Inferior parietal cortex (tissue), 1 donor: ENCODE results near the gene EMP2.
"Not testable (repeated sequence)": the region's sequence is repeated elsewhere in the genome, so short reads cannot be mapped to it uniquely, and the experiment has no call there.

ENCODE experiments used
- DNase-seq: peaks from one replicate; pipeline ENCODE4 v3.0.0-alpha.2; 2016; ENCODE audit errors: extremely low spot score

EMP2 gene

GRCh38 chr16:10552281-10552680 lies 28.1 kb downstream of the EMP2 start:
- no peak for DNase-seq

- no peak for DNase-seq
Observed at GRCh38 chr16:10551881-10552280, 28.5 kb downstream of the EMP2 start.

- no peak for DNase-seq
Observed at GRCh38 chr16:10548404-10548803, 32.0 kb downstream of the EMP2 start.

- no peak for DNase-seq
Observed at GRCh38 chr16:10547708-10548107, 32.7 kb downstream of the EMP2 start.

- DNase-seq, result no peak
Observed at GRCh38 chr16:10543231-10543977, 37.0 kb downstream of the EMP2 start.

GRCh38 chr16:10541366-10541765 lies 39.0 kb downstream of the EMP2 start:
- DNase-seq, result no peak

- DNase-seq, result no peak
Observed at GRCh38 chr16:10539793-10540192, 40.6 kb downstream of the EMP2 start.

- no peak for DNase-seq
Observed at GRCh38 chr16:10539236-10539635, 41.2 kb downstream of the EMP2 start.

- DNase-seq, result no peak
Observed at GRCh38 chr16:10538583-10538982, 41.8 kb downstream of the EMP2 start.

- DNase-seq, result no peak
Observed at GRCh38 chr16:10537946-10538345, 42.5 kb downstream of the EMP2 start.

GRCh38 chr16:10536814-10537389 lies 43.5 kb downstream of the EMP2 start:
- no peak for DNase-seq

- not testable (repeated sequence) for DNase-seq
Observed at GRCh38 chr16:10536328-10536727, 44.1 kb downstream of the EMP2 start.

- DNase-seq, result no peak
Observed at GRCh38 chr16:10535461-10535860, 44.9 kb downstream of the EMP2 start.

- DNase-seq, result no peak
Observed at GRCh38 chr16:10534748-10535147, 45.6 kb downstream of the EMP2 start.

- not testable (repeated sequence) for DNase-seq
Observed at GRCh38 chr16:10533612-10534011, 46.8 kb downstream of the EMP2 start.

- no peak for DNase-seq
Observed at GRCh38 chr16:10531582-10531981, 48.8 kb downstream of the EMP2 start.

GRCh38 chr16:10530685-10531084 lies 49.7 kb downstream of the EMP2 start:
- no peak for DNase-seq

GRCh38 chr16:10529895-10530669 lies 50.3 kb downstream of the EMP2 start:
- no peak for DNase-seq

GRCh38 chr16:10528635-10529034 lies 51.8 kb downstream of the EMP2 start:
- DNase-seq, result no peak

- DNase-seq, result no peak
Observed at GRCh38 chr16:10526962-10527361, 53.4 kb downstream of the EMP2 start.

GRCh38 chr16:10525214-10525825 lies 55.1 kb downstream of the EMP2 start:
- DNase-seq, result no peak

- DNase-seq, result no peak
Observed at GRCh38 chr16:10522966-10523365, 57.4 kb downstream of the EMP2 start.
